ENCODE measurements around the gene SLC6A8.

Gene SLC6A8

DNA sequence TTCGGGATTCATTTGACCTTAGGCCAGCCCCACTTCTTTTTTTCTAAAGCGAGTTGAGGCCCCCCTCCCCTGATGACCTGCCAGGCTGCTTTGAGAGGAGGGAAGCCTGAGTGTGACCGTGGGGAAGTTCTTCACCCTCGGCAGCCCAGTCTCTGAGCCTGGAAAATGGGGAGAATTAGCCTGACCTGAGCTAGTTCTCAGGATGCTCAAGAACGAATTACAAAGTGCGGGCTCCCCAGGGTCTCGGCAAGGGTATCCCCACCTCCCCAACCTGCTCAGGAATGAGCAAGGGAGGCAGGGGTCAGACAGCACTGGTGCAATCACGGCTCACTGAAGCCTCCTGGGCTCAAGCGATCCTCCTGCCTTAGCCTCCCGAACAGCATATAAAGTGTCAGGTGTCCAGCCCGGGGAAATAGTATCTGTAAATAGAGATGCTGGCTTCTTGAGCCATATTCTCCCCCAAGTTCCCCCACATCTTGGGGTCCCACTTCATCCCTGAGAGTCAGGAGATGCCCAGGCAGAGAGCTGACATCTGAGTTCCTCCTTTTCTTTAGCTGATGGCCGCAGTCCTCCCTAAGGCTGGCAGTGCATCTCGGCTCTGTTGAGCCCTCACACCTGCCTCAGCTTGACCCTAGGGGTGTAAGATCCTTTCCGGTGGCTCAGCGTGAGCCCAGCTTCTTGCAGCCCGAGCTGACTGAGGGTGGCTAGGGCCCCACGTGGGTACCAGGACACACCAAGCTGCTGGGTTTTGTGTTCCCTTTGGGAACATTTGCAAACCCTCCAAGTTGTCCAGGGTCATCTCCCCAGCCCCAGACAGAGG lies 39.2 kb upstream of the SLC6A8 start:
- DNase-seq (ENCODE audit: low read depth in 2 of 2, low spot score in 1 of 2) = no peak

DNA sequence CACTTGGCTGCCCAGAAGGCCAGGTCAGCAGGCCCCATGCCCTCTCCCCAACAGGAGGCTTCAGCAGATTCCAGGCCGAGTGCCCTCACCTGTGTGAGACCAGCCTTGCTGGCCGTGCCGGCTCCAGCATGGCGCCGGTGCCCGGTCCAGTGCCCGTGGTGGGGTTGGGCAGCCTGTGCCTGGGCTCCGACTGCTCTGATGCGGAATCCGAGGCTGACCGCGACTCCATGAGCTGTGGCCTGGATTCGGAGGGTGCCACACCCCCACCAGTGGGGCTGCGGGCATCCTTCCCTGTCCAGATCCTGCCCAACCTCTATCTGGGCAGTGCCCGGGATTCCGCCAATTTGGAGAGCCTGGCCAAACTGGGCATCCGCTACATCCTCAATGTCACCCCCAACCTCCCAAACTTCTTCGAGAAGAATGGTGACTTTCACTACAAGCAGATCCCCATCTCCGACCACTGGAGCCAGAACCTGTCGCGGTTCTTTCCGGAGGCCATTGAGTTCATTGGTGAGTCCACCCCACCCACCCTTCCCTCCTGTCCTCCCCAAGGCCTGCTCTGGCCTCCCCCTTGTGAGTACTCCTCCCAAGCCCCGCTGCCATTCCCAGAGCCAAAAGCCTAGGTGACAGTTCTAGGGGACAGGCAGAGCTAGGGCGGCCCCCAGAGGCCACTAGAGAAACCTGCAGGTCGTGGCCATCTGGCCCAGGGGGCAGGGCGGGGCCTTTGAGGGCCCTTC lies 38.4 kb upstream of the SLC6A8 start:
- peak in 1 of 2 donors; percentile 3 for DNase-seq (ENCODE audit: low read depth in 2 of 2, low spot score in 1 of 2)

DNA sequence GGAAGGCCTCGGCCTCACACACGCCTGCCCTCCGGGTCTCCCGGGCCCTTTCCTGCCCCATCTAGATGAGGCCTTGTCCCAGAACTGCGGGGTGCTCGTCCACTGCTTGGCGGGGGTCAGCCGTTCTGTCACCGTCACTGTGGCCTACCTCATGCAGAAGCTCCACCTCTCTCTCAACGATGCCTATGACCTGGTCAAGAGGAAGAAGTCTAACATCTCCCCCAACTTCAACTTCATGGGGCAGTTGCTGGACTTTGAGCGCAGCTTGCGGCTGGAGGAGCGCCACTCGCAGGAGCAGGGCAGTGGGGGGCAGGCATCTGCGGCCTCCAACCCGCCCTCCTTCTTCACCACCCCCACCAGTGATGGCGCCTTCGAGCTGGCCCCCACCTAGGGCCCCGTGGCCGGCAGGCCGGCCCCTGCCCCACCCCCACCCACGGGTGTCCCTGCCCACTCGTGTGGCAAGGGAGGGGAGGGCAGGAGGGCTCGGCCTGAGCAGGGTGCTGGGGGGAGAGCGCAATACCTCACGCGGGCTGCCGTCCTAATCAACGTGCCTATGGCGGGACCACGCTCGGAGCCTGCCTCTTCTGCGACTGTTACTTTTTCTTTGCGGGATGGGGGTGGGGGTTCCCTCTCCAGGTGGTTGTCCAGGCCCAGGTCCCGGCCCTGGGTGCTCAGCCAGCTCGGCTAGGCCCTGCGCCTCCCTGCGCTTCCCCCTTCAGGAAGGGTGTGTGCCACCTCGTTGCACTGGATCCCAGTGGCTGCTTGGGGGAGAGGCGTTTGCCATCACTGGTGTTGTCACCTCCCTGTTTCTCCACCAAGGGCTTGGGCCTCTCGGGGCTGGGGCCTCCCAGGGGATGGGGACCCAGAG lies 37.6 kb upstream of the SLC6A8 start:
- DNase-seq (ENCODE audit: low read depth in 2 of 2, low spot score in 1 of 2) = no peak

DNA sequence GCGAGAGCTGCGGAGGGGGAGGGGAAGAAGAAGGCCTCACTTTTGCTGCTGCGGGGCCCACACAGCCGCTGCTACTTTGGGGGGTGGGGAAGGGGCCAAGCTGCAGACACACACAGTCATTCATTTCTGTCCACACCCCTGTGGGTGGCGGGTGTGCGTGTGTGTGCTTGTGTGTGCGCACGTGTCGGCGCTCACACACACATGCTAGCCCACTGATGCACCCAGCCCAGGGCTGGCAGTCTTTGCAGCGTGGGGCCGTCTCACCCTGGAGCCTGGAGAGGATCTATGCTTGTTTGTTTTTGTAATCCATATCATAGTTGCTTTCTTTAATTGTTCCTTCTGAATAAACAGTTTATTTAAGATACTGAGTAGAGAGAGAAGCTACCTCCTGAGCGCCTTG lies 36.8 kb upstream of the SLC6A8 start:
- no peak for DNase-seq (ENCODE audit: low read depth in 2 of 2, low spot score in 1 of 2)

- no peak for DNase-seq (ENCODE audit: low read depth in 2 of 2, low spot score in 1 of 2)
These were observed 36.1 kb upstream of the SLC6A8 start for GRCh38 chrX:153651540-153652079.

DNA sequence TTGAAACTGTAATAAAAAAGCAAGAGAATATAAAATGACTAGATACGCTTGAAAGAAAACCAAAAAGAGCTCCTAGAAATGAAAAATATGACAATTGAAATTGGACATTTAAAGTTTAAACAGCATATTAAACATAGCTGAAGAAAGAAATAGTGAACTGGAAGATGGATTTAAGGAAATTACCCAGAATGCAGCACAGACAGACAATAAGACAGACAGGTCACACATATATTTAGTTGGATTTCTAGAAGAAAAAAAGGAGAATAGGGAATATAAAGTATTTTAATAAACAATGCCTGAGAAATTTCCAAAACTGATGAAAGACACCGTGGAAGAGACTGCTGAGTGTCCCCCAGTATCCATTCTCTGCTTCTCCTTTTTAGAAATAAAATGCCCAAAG lies 34.2 kb upstream of the SLC6A8 start:
- no peak for DNase-seq (ENCODE audit: low read depth in 2 of 2, low spot score in 1 of 2)

- DNase-seq (ENCODE audit: low read depth in 2 of 2, low spot score in 1 of 2) = no peak
These were observed 30.6 kb upstream of the SLC6A8 start for GRCh38 chrX:153657161-153657560.

DNA sequence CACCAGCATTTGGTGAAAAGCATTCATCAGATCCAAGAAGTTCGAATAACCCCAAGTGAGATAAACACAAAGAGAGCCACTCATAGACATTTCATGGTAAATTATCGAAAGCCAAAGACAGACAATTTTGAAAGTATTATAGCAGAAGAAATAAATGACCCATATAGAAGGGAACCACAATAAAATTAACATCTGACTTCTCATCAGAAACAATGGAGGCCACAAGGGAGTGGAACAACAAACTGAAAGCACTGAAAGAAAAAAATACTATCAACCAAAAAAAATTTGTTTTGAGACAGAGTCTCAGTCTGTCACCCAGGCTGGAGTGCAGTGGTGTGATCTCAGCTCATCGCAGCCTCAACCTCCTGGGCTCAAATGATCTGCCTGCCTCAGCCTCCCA lies 28.5 kb upstream of the SLC6A8 start:
- no peak for DNase-seq (ENCODE audit: low read depth in 2 of 2, low spot score in 1 of 2)

DNA sequence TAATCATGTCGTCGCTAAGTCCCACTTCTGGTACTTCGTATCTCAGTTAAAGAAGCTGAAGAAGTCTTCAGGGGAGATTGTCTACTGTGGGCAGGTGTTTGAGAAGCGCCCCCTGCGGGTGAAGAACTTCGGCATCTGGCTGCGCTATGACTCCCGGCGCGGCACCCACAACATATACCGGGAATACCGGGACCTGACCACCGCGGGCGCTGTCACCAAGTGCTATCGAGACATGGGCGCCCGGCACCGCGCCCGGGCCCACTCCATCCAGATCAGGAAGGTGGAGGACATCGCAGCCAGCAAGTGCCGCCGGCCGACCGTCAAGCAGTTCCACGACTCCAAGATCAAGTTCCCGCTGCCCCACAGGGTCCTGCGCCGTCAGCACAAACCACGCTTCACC lies 25.5 kb upstream of the SLC6A8 start:
- peak; percentile 22 to 39 for DNase-seq (ENCODE audit: low read depth in 2 of 2, low spot score in 1 of 2)

- DNase-seq (ENCODE audit: low read depth in 2 of 2, low spot score in 1 of 2) = no peak
These were observed 21.9 kb upstream of the SLC6A8 start for GRCh38 chrX:153665726-153666306.

DNA sequence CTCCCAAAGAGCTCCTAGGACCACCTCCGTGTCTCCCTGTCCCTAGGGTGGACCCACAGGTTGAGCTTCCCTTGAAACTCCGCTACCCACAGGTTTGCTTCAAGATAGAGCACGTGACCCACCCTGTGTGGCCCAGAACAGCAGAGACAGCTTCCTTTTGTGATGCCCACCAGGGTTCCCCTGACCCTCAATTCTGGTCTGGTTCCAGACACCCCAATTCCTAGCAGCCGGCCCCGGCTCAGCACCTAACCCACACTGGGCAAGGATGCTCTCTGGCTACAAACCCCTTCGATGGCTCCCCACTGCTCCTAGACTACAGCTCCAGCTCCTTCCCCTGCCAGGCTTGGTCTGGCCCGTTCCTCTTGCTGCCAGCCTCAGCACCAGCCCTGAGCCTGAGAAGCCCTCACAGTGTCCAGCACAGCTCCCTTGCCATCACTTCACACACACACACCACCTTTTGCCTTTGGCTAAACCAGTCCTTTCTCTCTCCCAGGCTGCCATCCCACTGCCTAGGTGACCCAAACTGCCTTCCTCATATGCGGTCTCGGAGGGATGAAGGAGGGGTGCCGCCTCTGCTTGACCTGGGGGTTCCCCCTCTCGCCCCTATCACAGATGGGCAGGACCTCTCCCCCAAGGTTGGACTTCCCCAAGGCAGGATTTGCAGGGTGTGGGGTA lies 20.3 kb upstream of the SLC6A8 start:
- no peak for DNase-seq (ENCODE audit: low read depth in 2 of 2, low spot score in 1 of 2)

GRCh38 chrX:153667956-153668396 lies 19.8 kb upstream of the SLC6A8 start:
- peak; percentile 41 to 58 for DNase-seq (ENCODE audit: low read depth in 2 of 2, low spot score in 1 of 2)

DNA sequence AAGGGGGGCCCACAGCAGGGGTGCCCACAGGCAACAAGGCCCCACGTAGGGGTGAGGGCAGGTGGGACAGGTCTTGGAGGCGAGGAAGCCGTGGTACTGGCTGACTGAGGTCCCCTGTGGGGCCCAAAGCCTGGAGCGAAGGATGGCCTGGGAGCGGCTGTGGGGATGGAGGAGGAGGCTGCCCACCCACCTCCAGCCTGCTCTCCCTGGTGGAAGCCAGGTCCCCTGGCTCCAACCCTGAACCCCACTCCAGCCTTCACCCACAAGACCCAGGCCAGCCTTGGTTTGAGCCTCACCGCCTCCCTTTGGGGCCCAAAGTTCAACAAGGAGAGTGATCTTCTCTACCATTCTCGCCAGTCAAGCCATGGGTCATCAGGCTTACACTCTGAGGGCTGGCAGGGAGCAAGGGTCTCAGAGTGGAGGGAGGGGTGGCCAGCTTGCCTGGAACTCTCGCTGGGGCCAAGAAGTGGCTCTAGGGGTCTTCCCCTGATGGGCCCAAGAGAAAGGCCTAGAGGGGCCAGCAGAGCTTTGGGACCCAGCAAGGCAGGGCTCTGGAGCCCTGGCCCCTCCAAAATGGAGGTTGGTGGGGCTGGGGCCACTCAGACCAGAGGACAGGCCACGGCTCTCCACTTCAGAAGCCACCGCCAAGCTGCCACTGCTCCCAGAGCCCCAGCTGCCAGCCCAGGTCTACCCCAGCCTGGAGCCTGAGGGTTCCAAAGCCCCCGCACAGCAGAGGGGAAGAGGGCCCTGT lies 19.1 kb upstream of the SLC6A8 start:
- DNase-seq (ENCODE audit: low read depth in 2 of 2, low spot score in 1 of 2) = no peak

DNA sequence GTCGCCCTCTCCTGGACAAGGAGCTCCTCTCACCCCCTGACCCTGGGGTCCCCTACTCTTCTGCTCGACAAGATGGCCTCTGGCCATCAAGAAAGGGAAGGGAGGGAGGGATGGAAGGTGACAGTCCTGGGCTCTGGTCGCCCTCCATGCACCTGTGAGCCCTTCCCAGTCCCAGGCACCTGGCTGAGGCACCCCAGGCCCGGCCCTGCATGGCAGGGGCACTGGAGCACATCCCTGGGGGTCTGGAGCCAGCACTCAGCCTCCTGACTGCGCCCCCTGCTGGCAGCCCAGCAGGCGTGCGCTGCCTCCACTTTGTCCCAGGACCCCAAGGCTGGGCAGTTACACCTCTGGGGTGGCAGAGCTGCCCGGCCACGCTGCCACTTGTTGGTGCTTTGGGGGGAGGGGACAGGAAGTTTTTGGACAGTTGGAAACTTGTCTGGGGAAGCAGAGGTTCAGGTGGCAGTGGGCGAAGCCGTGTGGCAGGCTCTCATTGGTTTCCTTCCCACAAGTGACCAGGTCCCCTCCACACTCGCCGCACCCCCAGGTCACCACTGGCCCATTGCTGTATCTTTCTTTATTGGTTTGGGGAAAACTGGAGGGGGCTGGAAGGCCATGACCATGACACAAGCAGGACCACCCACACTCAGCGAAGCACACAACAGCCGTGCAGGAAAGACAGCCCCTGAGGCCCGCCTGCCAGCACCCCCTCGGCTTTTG lies 18.4 kb upstream of the SLC6A8 start:
- no peak for DNase-seq (ENCODE audit: low read depth in 2 of 2, low spot score in 1 of 2)

- no peak for DNase-seq (ENCODE audit: low read depth in 2 of 2, low spot score in 1 of 2)
These were observed 17.6 kb upstream of the SLC6A8 start for GRCh38 chrX:153669901-153670731.

GRCh38 chrX:153670748-153671588 lies 16.8 kb upstream of the SLC6A8 start:
- DNase-seq (ENCODE audit: low read depth in 2 of 2, low spot score in 1 of 2) = no peak
